ENCODE measurements around the gene MFNG.

DNA sequence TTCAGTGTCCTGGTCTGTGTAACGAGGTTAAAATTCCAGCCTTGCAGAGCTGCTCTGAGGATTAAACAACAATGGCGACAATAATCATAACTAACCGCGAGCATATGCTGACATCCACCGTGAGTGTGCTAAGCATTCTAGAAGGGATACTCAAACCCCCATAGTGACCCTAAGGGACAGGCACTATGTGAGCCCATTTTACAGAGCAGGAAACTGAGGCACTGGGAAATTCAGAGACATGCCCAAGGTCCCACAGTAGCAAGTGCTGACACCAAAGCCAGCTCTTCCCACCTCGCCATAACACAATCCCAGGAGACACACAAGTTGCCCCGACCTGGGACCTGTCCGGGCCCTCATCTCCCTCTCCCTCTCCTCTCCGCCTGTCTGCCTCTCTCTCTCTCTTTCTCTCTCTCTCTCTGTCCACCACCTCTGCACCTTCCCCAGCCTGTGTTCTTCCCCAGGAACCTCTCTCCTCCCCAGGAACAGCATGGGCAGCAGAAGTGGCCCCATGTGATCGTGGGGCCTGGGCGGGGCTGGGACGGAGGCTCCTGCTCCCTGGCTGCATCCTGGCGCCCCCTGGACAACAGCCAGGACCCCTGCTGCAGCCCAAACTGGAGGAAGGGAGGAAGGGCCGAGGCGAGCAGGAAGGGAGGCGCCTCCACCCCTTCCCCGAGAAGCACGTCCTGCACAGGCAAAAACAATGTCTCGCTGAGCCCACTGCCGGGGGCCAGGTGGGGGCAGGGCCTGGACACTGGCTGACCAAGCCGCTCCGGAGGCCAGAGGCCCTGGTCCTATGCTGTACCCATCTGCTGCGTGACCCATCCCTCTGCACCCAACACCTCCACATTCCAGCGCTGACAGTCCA is 14.8 kb upstream of the MFNG start:
- TF ChIP-seq, protein P1, sequence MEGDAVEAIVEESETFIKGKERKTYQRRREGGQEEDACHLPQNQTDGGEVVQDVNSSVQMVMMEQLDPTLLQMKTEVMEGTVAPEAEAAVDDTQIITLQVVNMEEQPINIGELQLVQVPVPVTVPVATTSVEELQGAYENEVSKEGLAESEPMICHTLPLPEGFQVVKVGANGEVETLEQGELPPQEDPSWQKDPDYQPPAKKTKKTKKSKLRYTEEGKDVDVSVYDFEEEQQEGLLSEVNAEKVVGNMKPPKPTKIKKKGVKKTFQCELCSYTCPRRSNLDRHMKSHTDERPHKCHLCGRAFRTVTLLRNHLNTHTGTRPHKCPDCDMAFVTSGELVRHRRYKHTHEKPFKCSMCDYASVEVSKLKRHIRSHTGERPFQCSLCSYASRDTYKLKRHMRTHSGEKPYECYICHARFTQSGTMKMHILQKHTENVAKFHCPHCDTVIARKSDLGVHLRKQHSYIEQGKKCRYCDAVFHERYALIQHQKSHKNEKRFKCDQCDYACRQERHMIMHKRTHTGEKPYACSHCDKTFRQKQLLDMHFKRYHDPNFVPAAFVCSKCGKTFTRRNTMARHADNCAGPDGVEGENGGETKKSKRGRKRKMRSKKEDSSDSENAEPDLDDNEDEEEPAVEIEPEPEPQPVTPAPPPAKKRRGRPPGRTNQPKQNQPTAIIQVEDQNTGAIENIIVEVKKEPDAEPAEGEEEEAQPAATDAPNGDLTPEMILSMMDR (conservative IDR thresholded peaks at IDR 0.05; ENCODE audit: low read length), result no peak
- TF ChIP-seq EZH2phosphoT487 (IDR thresholded peaks at IDR 0.05; ENCODE audit: borderline replicate concordance), result no peak

Data from Loucy (cell line).